Stimulated activated CD8-positive, alpha-beta memory T cell treated with anti-CD3 and anti-CD28 coated beads, Interleukin-4, amount 100 ng/mL, for 1 hour (primary cell): ENCODE results near the gene STK32C.
"Not testable (repeated sequence)": the region's sequence is repeated elsewhere in the genome, so short reads cannot be mapped to it uniquely, and the experiment has no call there.

Source experiments
- DNase-seq, 2 donors: peaks; one replicate each; pipeline ENCODE4 v3.0.0-alpha.2; 2020; ENCODE audit warnings: low read depth in 2 of 2, low spot score in 1 of 2

The STK32C gene

GRCh38 chr10:132267916-132268315 lies 39.8 kb downstream of the STK32C start:
- DNase-seq = not testable (repeated sequence)

- no peak for DNase-seq
These were observed 41.1 kb downstream of the STK32C start for GRCh38 chr10:132266594-132267161.

- no peak for DNase-seq
These were observed 41.8 kb downstream of the STK32C start for GRCh38 chr10:132265890-132266496.

- no peak for DNase-seq
These were observed 42.5 kb downstream of the STK32C start for GRCh38 chr10:132264966-132265889.

- no peak for DNase-seq
These were observed 43.3 kb downstream of the STK32C start for GRCh38 chr10:132264306-132264950.

- DNase-seq = no peak
These were observed 43.9 kb downstream of the STK32C start for GRCh38 chr10:132263866-132264265.

GRCh38 chr10:132259702-132260482 lies 47.9 kb downstream of the STK32C start:
- no peak for DNase-seq

GRCh38 chr10:132258423-132258822 lies 49.3 kb downstream of the STK32C start:
- DNase-seq = no peak

- no peak for DNase-seq
These were observed 49.8 kb downstream of the STK32C start for GRCh38 chr10:132257907-132258306.

GRCh38 chr10:132257271-132257670 lies 50.5 kb downstream of the STK32C start:
- no peak for DNase-seq

GRCh38 chr10:132256866-132257265 lies 50.9 kb downstream of the STK32C start:
- DNase-seq = no peak

GRCh38 chr10:132255489-132256344 lies 52.0 kb downstream of the STK32C start:
- no peak for DNase-seq

GRCh38 chr10:132254841-132255240 lies 52.9 kb downstream of the STK32C start:
- no peak for DNase-seq

- no peak for DNase-seq
These were observed 54.6 kb downstream of the STK32C start for GRCh38 chr10:132253092-132253687.

GRCh38 chr10:132252412-132252811 lies 55.3 kb downstream of the STK32C start:
- DNase-seq = no peak

- DNase-seq = no peak
These were observed 55.8 kb downstream of the STK32C start for GRCh38 chr10:132251928-132252327.

GRCh38 chr10:132250481-132251475 lies 57.0 kb downstream of the STK32C start:
- DNase-seq = no peak

GRCh38 chr10:132249824-132250375 lies 57.9 kb downstream of the STK32C start:
- DNase-seq = no peak
